IPS-18a (cell line): ENCODE data around the gene TCF25.

Experiments used
- H3K27ac ChIP-seq: one replicate; pipeline ENCODE4 v1.5.1; 2013; ENCODE audit warnings: low read length
- H3K27me3 ChIP-seq: one replicate; pipeline ENCODE4 v1.6.1; 2013; ENCODE audit warnings: mild to moderate bottlenecking, low read length; ENCODE audit not compliant: control insufficient read depth, insufficient read depth
- H3K36me3 ChIP-seq: one replicate; pipeline ENCODE4 v1.6.1; 2013; ENCODE audit warnings: low read depth, low read length; ENCODE audit not compliant: control insufficient read depth
- H3K4me1 ChIP-seq: one replicate; pipeline ENCODE4 v1.6.1; 2013; ENCODE audit warnings: low read depth, low read length; ENCODE audit not compliant: control insufficient read depth
- H3K4me3 ChIP-seq: one replicate; pipeline ENCODE4 v1.5.1; 2013; ENCODE audit warnings: low read length
- H3K9ac ChIP-seq: one replicate; pipeline ENCODE4 v1.6.1; 2013; ENCODE audit warnings: mild to moderate bottlenecking, low read length, moderate library complexity
- H3K9me3 ChIP-seq: one replicate; pipeline ENCODE4 v1.6.1; 2013; ENCODE audit warnings: low read depth, low read length; ENCODE audit not compliant: control insufficient read depth

Gene TCF25

GRCh38 chr16:89847940-89848297 is 25.5 kb upstream of the TCF25 start:
- no peaks in the 10 kb centered on the region for H3K36me3 ChIP-seq
- no peaks in the 10 kb centered on the region for H3K9me3 ChIP-seq
- no peaks in the 10 kb centered on the region for H3K27me3 ChIP-seq
- no peaks in the 10 kb centered on the region for H3K4me1 ChIP-seq
- no peak overlapping the region for H3K27ac ChIP-seq
- no peak overlapping the region for H3K4me3 ChIP-seq
- H3K9ac ChIP-seq: no peak overlapping the region

- Histone ChIP-seq H3K4me3 (no peak overlapping the region), H3K9me3 (no peaks in the 10 kb centered on the region), H3K27me3 (no peaks in the 10 kb centered on the region), H3K36me3 (no peaks in the 10 kb centered on the region), H3K27ac (no peak overlapping the region), H3K9ac (no peak overlapping the region), H3K4me1 (no peaks in the 10 kb centered on the region)
Measured at GRCh38 chr16:89848974-89849373, 24.4 kb upstream of the TCF25 start.

GRCh38 chr16:89853306-89853993 is 19.9 kb upstream of the TCF25 start:
- no peaks in the 10 kb centered on the region for H3K36me3 ChIP-seq
- no peaks in the 10 kb centered on the region for H3K4me1 ChIP-seq
- H3K9ac ChIP-seq: no peak overlapping the region
- no peak overlapping the region for H3K4me3 ChIP-seq
- H3K27me3 ChIP-seq: no peaks in the 10 kb centered on the region
- no peaks in the 10 kb centered on the region for H3K9me3 ChIP-seq
- no peak overlapping the region for H3K27ac ChIP-seq

DNA sequence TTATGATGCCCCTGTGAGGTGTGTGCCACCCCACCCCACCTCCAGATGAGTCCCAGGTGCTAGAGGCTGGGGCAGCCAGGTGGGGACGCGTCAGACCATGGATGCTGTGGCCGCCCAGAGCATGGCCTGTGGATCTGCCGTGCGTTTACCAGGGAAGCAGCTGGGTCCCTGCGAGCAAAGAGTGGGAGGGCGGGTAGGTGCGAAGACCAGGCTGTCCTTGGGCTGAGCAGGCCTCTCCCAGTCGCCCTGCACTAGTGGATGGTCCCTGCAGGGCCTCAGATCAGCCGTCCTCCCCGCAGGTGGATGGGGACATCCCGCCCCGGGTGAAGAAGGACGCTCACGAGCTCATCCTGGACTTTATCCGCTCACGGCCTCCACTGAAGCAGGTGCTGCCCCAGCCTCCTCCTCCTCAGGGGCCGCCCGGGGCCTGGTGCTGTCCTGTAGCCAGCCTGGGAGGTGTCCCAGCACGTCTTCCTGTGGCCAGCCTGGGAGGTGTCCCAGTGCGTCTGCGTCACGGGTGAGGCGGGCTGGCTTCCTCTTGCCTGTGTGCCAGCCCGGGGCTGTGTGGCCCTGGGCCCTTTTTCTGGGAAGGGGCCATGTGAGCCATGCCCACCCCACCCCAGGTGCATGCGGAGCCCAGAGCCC is 18.0 kb upstream of the TCF25 start:
- Histone ChIP-seq H3K4me3 (no peak overlapping the region), H3K9ac (no peak overlapping the region), H3K27ac (no peak overlapping the region), H3K9me3 (no peaks in the 10 kb centered on the region), H3K36me3 (no peaks in the 10 kb centered on the region), H3K4me1 (no peaks in the 10 kb centered on the region), H3K27me3 (no peaks in the 10 kb centered on the region)

DNA sequence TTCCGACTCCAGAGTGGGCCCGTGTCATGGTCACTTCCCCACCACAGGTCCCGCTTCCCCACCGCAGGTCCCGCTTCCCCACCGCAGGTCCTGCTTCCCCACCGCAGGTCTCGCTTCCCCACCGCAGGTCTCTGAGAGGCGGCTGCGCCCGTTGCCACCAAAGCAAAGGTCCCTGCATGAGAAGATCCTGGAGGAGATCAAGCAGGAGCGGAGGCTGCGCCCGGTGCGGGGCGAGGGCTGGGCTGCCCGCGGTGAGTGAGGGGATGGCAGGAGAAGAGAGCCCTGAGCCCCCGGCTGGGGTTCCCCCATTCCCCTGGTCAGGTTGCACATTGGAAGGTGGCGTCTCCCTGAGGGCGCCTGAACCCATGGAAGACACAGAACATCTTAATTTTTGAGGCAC is 17.4 kb upstream of the TCF25 start:
- no peak overlapping the region for H3K27ac ChIP-seq
- no peak overlapping the region for H3K9ac ChIP-seq
- no peak overlapping the region for H3K4me3 ChIP-seq
- no peaks in the 10 kb centered on the region for H3K4me1 ChIP-seq
- H3K27me3 ChIP-seq: no peaks in the 10 kb centered on the region
- no peaks in the 10 kb centered on the region for H3K9me3 ChIP-seq
- no peaks in the 10 kb centered on the region for H3K36me3 ChIP-seq

- no peaks in the 10 kb centered on the region for H3K27me3 ChIP-seq
- H3K4me1 ChIP-seq: no peaks in the 10 kb centered on the region
- no peaks in the 10 kb centered on the region for H3K36me3 ChIP-seq
- no peak overlapping the region for H3K27ac ChIP-seq
- H3K4me3 ChIP-seq: no peak overlapping the region
- no peaks in the 10 kb centered on the region for H3K9me3 ChIP-seq
- no peak overlapping the region for H3K9ac ChIP-seq
Measured at GRCh38 chr16:89858973-89859614, 14.3 kb upstream of the TCF25 start.

DNA sequence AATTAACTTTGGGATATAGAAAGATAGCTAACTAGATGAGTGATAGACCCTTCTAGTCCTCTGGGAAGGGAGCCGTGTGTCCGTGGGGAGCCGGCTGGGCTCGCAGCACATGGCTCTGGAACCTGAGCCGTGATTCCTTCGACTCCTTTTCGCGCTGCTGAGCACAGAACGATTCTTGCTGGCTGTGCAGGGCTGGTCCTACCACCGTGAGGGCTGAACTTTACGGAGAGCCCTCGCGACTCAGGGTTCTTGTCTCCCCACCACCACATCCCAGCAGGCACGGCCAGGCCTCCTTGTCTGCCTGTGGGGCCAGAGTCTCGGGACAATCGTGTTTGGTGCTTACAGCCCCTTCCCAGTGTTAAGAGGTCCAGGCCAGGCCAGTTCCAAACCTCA is 13.8 kb upstream of the TCF25 start:
- Histone ChIP-seq H3K36me3 (peaks cover 4% of the 10 kb centered on the region), H3K9me3 (no peaks in the 10 kb centered on the region), H3K9ac (no peak overlapping the region)

GRCh38 chr16:89860747-89861304 is 12.6 kb upstream of the TCF25 start:
- Histone ChIP-seq H3K9me3 (no peaks in the 10 kb centered on the region), H3K4me3 (no peak overlapping the region), H3K27ac (no peak overlapping the region), H3K4me1 (no peaks in the 10 kb centered on the region), H3K27me3 (no peaks in the 10 kb centered on the region), H3K36me3 (peaks cover 5% of the 10 kb centered on the region), H3K9ac (no peak overlapping the region)

More for the DNA sequence above, 13.8 kb upstream of the TCF25 start:
- no peaks in the 10 kb centered on the region for H3K27me3 ChIP-seq
- H3K27ac ChIP-seq: no peak overlapping the region
- H3K4me1 ChIP-seq: no peaks in the 10 kb centered on the region
- H3K4me3 ChIP-seq: no peak overlapping the region

DNA sequence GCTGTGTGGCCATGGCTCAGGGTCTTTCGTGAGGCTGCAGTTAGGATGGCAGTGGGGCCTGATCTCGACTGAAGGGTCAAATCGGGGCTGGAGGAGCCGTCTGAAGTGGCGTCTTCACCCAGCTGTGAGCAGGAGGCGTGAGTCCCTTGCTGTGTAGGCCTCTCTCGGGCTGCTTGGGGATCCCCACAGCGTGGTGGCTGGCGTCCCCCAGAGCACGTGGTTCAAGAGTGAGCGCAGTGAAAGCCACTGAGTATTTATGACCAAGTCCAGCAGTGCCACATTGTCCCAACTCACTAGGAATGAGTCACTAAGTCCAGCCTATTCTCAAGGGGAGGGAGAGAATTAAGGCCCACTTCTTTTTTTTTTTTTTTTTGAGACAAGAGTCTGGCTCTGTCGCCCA is 11.7 kb upstream of the TCF25 start:
- H3K9ac ChIP-seq: no peak overlapping the region
- peaks cover 5% of the 10 kb centered on the region for H3K36me3 ChIP-seq
- no peaks in the 10 kb centered on the region for H3K4me1 ChIP-seq
- no peaks in the 10 kb centered on the region for H3K27me3 ChIP-seq
- H3K27ac ChIP-seq: no peak overlapping the region
- H3K9me3 ChIP-seq: no peaks in the 10 kb centered on the region
- no peak overlapping the region for H3K4me3 ChIP-seq

- Histone ChIP-seq H3K4me3 (no peak overlapping the region), H3K36me3 (peaks cover 5% of the 10 kb centered on the region), H3K4me1 (no peaks in the 10 kb centered on the region), H3K9me3 (no peaks in the 10 kb centered on the region), H3K9ac (no peak overlapping the region), H3K27ac (no peak overlapping the region), H3K27me3 (no peaks in the 10 kb centered on the region)
Measured at GRCh38 chr16:89862732-89863131, 10.7 kb upstream of the TCF25 start.

DNA sequence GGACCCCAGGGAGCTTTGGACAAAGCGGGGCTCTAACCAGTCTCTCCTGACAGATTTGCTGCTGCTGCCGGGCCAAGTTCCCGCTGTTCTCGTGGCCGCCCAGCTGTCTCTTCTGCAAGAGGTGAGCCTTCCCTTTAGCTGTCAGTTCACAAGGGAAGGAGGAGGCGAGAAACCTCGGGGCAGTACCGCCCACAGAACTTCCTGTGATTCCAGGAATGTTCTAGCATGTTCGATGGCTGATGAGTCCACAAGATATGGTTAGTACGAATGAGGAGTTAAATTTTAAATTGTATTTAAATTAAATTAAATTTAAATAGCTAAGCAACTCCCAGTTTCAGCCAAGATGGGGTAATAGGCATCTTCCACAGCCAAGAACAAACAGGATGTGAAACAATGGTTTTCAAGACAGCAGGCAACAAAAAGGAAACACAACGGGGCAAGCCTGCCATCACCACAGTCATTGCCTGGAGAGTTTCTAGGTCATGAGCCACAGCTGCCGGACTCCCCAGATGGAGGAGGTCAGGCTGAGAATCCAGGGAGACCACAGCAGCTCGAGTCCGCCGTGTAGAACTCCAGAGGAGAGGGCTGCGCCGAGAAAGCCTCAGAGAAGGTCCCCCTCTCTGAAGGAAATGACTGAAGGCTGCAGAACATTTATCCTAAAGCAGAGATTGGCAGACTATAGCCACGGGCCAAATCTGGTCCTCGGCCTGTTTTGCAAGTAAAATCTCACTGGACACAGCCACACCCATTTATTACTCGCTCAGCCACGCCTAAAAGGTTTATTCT is 9.5 kb upstream of the TCF25 start:
- peaks cover 5% of the 10 kb centered on the region for H3K36me3 ChIP-seq
- H3K27ac ChIP-seq: no peak overlapping the region
- no peaks in the 10 kb centered on the region for H3K9me3 ChIP-seq
- H3K9ac ChIP-seq: no peak overlapping the region
- H3K4me1 ChIP-seq: no peaks in the 10 kb centered on the region
- no peak overlapping the region for H3K4me3 ChIP-seq
- H3K27me3 ChIP-seq: no peaks in the 10 kb centered on the region
